Left ventricle myocardium superior (tissue), 1 donor: ENCODE data around the gene TPPP. TPM values are rescaled to one million over a fixed set of nuclear protein-coding genes. Genes with fewer than 3 reads are reported as not detected.
A peak's percentile ranks its signal among the peaks of the same experiment; 100 is the strongest.

Source experiments
- ATAC-seq: fragments of 200-7000 bp; cut with Tn5 transposase; one replicate; pipeline ENCODE4 v1.9.1; 2020; ENCODE audit warnings: mild to moderate bottlenecking, moderate library complexity
- DNase-seq: peaks from one replicate; pipeline ENCODE4 v3.0.0-alpha.2; 2020
- intact Hi-C: fragments of 100-400 bp; cut with micrococcal nuclease; formaldehyde crosslinking; loops from one replicate; pipeline ENCODE4 v1.11.0; 2022
- total RNA-seq: library from RNA; stranded (reverse); fragmentation: NEBNext Ultra II Directional; extraction: Animal tissue kit (Norgen Biotek cat#: 25700); gene quantifications from one replicate; pipeline ENCODE4 v1.2.1, GENCODE V29; 2021
- donor health status: DM: no; HTN: yes; CAD: no; lungs with severe emphysema.

Gene TPPP
- total RNA-seq, 1 donor from 2014 or later, result 34.8 TPM

GRCh38 chr5:620152-620551, 73.0 kb downstream of the TPPP start:
- intact Hi-C loops, result no loop called here
- DNase-seq (no peak), ATAC-seq (no peak)

GRCh38 chr5:619444-619843, 73.7 kb downstream of the TPPP start:
- intact Hi-C loops, result no loop called here
- ATAC-seq (no peak), DNase-seq (no peak)

- ATAC-seq (no peak), DNase-seq (no peak)
- intact Hi-C loops, result no loop called here
Observed at GRCh38 chr5:618450-618849, 74.7 kb downstream of the TPPP start.

- DNase-seq (no peak), ATAC-seq (no peak)
- intact Hi-C loops, result no loop called here
Observed at GRCh38 chr5:617896-618295, 75.3 kb downstream of the TPPP start.

GRCh38 chr5:616484-617039, 76.6 kb downstream of the TPPP start:
- ATAC-seq (no peak), DNase-seq (no peak)
- intact Hi-C loops, result no loop called here

- DNase-seq (no peak), ATAC-seq (peak; percentile 47)
- intact Hi-C loops, result no loop called here
Observed at GRCh38 chr5:612498-613424, 80.4 kb downstream of the TPPP start.

GRCh38 chr5:611731-612486, 81.2 kb downstream of the TPPP start, which contains the start of gene CEP72:
TSS of gene CEP72 (plus strand) at chr5:612340. CDS start at chr5:612362, 22 bp downstream.
- ATAC-seq (peak; percentile 99), DNase-seq (peak; percentile 95)
- intact Hi-C loops, result no loop called here

GRCh38 chr5:610744-611730, 82.1 kb downstream of the TPPP start:
- intact Hi-C loops, result no loop called here
- ATAC-seq (no peak), DNase-seq (no peak)

GRCh38 chr5:610011-610743, 83.0 kb downstream of the TPPP start:
- intact Hi-C loops, result no loop called here
- DNase-seq, result no peak

More at GRCh38 chr5:610011-610743, 83.0 kb downstream of the TPPP start:
- ATAC-seq, result no peak

Other genes with a start within 250 kb of the TPPP start
- gene SLC9A3, start 168.9 kb downstream of the TPPP start, total RNA-seq, result 1.3 TPM
- 1.6 TPM for gene CEP72, start 81.0 kb downstream of the TPPP start, total RNA-seq
- 20.0 TPM for gene ZDHHC11B, start 91.4 kb upstream of the TPPP start, total RNA-seq
- gene ZDHHC11, start 157.6 kb upstream of the TPPP start, total RNA-seq, result 40.1 TPM
- 26.1 TPM for gene BRD9, start 199.4 kb upstream of the TPPP start, total RNA-seq
- gene TRIP13, start 199.5 kb upstream of the TPPP start, total RNA-seq, result 0.32 TPM